HepG2 (cell line): ENCODE data around the gene CDC37.

ENCODE experiments used
- DNMT1 ChIP-seq: sonication (generic); formaldehyde crosslinking; IDR thresholded peaks from 2 replicates; pipeline ENCODE4 v1.5.1; 2020; ENCODE audit warnings: mild to moderate bottlenecking, missing genetic modification reagents
- POLR2A ChIP-seq, 2 experiments: IDR thresholded peaks; 2 replicates each; pipeline ENCODE4 v1.6.1; 2011; ENCODE audit warnings: low read depth in 2 of 2, low read length in 2 of 2, mild to moderate bottlenecking in 1 of 2, moderate library complexity in 1 of 2; ENCODE audit not compliant: insufficient read depth in 1 of 2
- SIN3A ChIP-seq: IDR thresholded peaks from 2 replicates; pipeline ENCODE4 v1.6.1; 2011; ENCODE audit warnings: low read depth, mild to moderate bottlenecking, control low read depth, low read length, borderline replicate concordance
- ZNF138 ChIP-seq: sonication (generic); formaldehyde crosslinking; IDR thresholded peaks from 2 replicates; pipeline ENCODE4 v1.5.0; 2020; ENCODE audit warnings: mild to moderate bottlenecking, low read depth, missing genetic modification reagents
- ZNF614 ChIP-seq: IDR thresholded peaks from 2 replicates; pipeline ENCODE4 v1.6.1; 2018; ENCODE audit warnings: missing biosample characterization, missing genetic modification reagents, inconsistent platforms, borderline replicate concordance
- TF ChIP-seq, protein P1 (sequence below): sonication (generic); formaldehyde crosslinking; IDR thresholded peaks from 2 replicates; pipeline ENCODE4 v1.4.0; 2020; ENCODE audit warnings: missing genetic modification reagents
- TF ChIP-seq, protein P2 (sequence below): sonication (generic); formaldehyde crosslinking; IDR thresholded peaks from 2 replicates; pipeline ENCODE4 v1.4.0; 2020; ENCODE audit warnings: mild to moderate bottlenecking, missing genetic modification reagents
- TF ChIP-seq, protein P3 (sequence below): IDR thresholded peaks from 2 replicates; pipeline ENCODE4 v1.6.1; 2012; ENCODE audit warnings: inconsistent platforms
- TF ChIP-seq, protein P4 (sequence below): sonication (generic); formaldehyde crosslinking; conservative IDR thresholded peaks from 2 replicates; pipeline ENCODE4 v1.4.0; 2020; ENCODE audit warnings: missing genetic modification reagents
- TF ChIP-seq, protein P5 (sequence below), 2 experiments: fragments of 450-650 bp in 1 of 2; sonication (generic) in 1 of 2; formaldehyde crosslinking in 1 of 2; IDR thresholded peaks; 2 replicates each; pipeline versions ENCODE4 v1.6.1 to v1.8.0; 2016 to 2022; ENCODE audit warnings: antibody characterized with exemption in 1 of 2, mild to moderate bottlenecking in 1 of 2, missing genetic modification reagents in 1 of 2

DNA sequence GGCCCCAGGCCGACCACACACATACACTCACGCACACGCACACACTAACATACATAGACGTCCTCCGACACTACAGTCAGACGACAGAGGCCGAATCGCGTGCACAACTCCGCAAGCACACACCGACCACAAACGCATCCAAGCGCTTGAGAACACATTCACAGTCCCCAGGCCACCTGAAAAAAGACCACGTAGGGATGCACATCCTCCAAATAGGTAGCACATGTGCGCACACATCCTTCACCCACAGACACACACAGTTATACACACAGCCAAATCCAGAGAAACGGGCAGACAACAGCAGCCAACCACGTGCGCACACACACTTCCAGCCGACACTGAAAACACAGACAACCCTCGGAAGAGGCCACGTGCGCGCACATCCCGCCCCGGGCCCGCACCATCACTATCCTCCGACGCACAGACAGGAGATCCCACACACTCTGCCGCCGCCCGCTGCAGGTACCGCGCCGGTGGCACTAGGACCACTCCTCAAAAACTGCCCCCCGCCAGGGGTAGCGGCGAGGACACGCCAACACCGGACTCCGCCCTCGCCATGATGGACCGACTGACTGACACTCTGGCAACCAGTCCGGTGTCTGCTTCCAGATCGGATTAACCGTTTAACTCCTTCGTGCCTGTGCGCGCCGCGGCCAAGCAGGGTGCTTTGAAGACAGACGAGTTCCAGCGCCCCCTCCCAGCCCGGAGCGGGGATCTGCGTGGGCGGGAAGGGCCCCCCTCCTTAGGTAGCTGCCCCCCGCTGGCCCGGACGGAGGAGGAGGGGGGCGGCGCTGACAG is 16.5 kb upstream of the CDC37 start:
- TF ChIP-seq ZNF614 (no peak), SIN3A (no peak), ZNF138 (CRISPR knock-in tag) (no peak), POLR2A (IDR thresholded peaks at IDR 0.05; ENCODE audit: insufficient read depth in 1 of 2, low read depth in 2 of 2, low read length in 2 of 2) (no peak), DNMT1 (CRISPR knock-in tag) (no peak)
- TF ChIP-seq, protein P1, sequence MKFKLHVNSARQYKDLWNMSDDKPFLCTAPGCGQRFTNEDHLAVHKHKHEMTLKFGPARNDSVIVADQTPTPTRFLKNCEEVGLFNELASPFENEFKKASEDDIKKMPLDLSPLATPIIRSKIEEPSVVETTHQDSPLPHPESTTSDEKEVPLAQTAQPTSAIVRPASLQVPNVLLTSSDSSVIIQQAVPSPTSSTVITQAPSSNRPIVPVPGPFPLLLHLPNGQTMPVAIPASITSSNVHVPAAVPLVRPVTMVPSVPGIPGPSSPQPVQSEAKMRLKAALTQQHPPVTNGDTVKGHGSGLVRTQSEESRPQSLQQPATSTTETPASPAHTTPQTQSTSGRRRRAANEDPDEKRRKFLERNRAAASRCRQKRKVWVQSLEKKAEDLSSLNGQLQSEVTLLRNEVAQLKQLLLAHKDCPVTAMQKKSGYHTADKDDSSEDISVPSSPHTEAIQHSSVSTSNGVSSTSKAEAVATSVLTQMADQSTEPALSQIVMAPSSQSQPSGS (CRISPR knock-in tag) = no peak
- TF ChIP-seq, protein P2, sequence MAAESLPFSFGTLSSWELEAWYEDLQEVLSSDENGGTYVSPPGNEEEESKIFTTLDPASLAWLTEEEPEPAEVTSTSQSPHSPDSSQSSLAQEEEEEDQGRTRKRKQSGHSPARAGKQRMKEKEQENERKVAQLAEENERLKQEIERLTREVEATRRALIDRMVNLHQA (CRISPR knock-in tag) = no peak
- TF ChIP-seq, protein P3, sequence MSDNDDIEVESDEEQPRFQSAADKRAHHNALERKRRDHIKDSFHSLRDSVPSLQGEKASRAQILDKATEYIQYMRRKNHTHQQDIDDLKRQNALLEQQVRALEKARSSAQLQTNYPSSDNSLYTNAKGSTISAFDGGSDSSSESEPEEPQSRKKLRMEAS = peak; percentile 47; the same call in 1 of the 2 replicates
- TF ChIP-seq, protein P4, sequence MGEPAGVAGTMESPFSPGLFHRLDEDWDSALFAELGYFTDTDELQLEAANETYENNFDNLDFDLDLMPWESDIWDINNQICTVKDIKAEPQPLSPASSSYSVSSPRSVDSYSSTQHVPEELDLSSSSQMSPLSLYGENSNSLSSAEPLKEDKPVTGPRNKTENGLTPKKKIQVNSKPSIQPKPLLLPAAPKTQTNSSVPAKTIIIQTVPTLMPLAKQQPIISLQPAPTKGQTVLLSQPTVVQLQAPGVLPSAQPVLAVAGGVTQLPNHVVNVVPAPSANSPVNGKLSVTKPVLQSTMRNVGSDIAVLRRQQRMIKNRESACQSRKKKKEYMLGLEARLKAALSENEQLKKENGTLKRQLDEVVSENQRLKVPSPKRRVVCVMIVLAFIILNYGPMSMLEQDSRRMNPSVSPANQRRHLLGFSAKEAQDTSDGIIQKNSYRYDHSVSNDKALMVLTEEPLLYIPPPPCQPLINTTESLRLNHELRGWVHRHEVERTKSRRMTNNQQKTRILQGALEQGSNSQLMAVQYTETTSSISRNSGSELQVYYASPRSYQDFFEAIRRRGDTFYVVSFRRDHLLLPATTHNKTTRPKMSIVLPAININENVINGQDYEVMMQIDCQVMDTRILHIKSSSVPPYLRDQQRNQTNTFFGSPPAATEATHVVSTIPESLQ = no peak
- TF ChIP-seq, protein P5, sequence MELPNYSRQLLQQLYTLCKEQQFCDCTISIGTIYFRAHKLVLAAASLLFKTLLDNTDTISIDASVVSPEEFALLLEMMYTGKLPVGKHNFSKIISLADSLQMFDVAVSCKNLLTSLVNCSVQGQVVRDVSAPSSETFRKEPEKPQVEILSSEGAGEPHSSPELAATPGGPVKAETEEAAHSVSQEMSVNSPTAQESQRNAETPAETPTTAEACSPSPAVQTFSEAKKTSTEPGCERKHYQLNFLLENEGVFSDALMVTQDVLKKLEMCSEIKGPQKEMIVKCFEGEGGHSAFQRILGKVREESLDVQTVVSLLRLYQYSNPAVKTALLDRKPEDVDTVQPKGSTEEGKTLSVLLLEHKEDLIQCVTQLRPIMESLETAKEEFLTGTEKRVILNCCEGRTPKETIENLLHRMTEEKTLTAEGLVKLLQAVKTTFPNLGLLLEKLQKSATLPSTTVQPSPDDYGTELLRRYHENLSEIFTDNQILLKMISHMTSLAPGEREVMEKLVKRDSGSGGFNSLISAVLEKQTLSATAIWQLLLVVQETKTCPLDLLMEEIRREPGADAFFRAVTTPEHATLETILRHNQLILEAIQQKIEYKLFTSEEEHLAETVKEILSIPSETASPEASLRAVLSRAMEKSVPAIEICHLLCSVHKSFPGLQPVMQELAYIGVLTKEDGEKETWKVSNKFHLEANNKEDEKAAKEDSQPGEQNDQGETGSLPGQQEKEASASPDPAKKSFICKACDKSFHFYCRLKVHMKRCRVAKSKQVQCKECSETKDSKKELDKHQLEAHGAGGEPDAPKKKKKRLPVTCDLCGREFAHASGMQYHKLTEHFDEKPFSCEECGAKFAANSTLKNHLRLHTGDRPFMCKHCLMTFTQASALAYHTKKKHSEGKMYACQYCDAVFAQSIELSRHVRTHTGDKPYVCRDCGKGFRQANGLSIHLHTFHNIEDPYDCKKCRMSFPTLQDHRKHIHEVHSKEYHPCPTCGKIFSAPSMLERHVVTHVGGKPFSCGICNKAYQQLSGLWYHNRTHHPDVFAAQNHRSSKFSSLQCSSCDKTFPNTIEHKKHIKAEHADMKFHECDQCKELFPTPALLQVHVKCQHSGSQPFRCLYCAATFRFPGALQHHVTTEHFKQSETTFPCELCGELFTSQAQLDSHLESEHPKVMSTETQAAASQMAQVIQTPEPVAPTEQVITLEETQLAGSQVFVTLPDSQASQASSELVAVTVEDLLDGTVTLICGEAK (IDR thresholded peaks at IDR 0.05) = no peak
- TF ChIP-seq, protein P5 (CRISPR knock-in tag; IDR thresholded peaks at IDR 0.05) = no peak
